SK-N-SH treated with all-trans-retinoic acid at 6 μM for 48 hours (cell line): Measurements from ENCODE around the gene BCKDHA.

ENCODE experiments used
- ATAC-seq: fragments of 200-7000 bp; cut with Tn5 transposase; 3 replicates; pipeline ENCODE4 v1.9.1; 2020; ENCODE audit warnings: mild to moderate bottlenecking, moderate library complexity
- ARNTL ChIP-seq: fragments of 450-650 bp; formaldehyde crosslinking; IDR thresholded peaks from 2 replicates; pipeline ENCODE4 v1.5.0; 2020; ENCODE audit warnings: low read depth, mild to moderate bottlenecking, moderate library complexity, borderline replicate concordance
- BACH2 ChIP-seq: fragments of 250-450 bp; sonication (Bioruptor Pico); IDR thresholded peaks from 2 replicates; pipeline ENCODE4 v1.9.0; 2021; ENCODE audit warnings: mild to moderate bottlenecking, borderline replicate concordance
- ESRRG ChIP-seq: fragments of 250-450 bp; sonication (Bioruptor Pico); IDR thresholded peaks from 2 replicates; pipeline ENCODE4 v1.6.1; 2021; ENCODE audit warnings: mild to moderate bottlenecking
- GLIS3 ChIP-seq: fragments of 250-450 bp; sonication (Bioruptor Pico); IDR thresholded peaks from 2 replicates; pipeline ENCODE4 v1.5.0; 2020; ENCODE audit warnings: mild to moderate bottlenecking, moderate library complexity
- ISL1 ChIP-seq: fragments of 250-450 bp; sonication (Bioruptor Pico); IDR thresholded peaks from 2 replicates; pipeline ENCODE4 v2.1.2; 2022; ENCODE audit warnings: mild to moderate bottlenecking, moderate library complexity
- PATZ1 ChIP-seq: fragments of 250-450 bp; sonication (Bioruptor Pico); IDR thresholded peaks from 2 replicates; pipeline ENCODE4 v1.8.0; 2020; ENCODE audit warnings: mild to moderate bottlenecking, moderate library complexity, borderline replicate concordance
- PPARA ChIP-seq: fragments of 250-450 bp; sonication (Bioruptor Pico); IDR thresholded peaks from 2 replicates; pipeline ENCODE4 v1.5.0; 2020; ENCODE audit warnings: mild to moderate bottlenecking, borderline replicate concordance
- RARB ChIP-seq: fragments of 250-450 bp; sonication (Bioruptor Pico); IDR thresholded peaks from 2 replicates; pipeline ENCODE4 v1.8.0; 2021; ENCODE audit warnings: mild to moderate bottlenecking, moderate library complexity
- TCF4 ChIP-seq: fragments of 250-450 bp; sonication (Bioruptor Pico); IDR thresholded peaks from 2 replicates; pipeline ENCODE4 v1.8.0; 2021; ENCODE audit warnings: mild to moderate bottlenecking, moderate library complexity, borderline replicate concordance
- TOX ChIP-seq: fragments of 250-450 bp; sonication (Bioruptor Pico); IDR thresholded peaks from 2 replicates; pipeline ENCODE4 v1.8.0; 2021; ENCODE audit warnings: mild to moderate bottlenecking, moderate library complexity, borderline replicate concordance
- TSHZ2 ChIP-seq: fragments of 250-450 bp; sonication (Bioruptor Pico); IDR thresholded peaks from 2 replicates; pipeline ENCODE4 v1.5.0; 2020; ENCODE audit warnings: mild to moderate bottlenecking, moderate library complexity
- ZFP3 ChIP-seq: fragments of 250-450 bp; sonication (Bioruptor Pico); IDR thresholded peaks from 2 replicates; pipeline ENCODE4 v1.5.0; 2020; ENCODE audit warnings: mild to moderate bottlenecking, moderate library complexity
- ZFP30 ChIP-seq: fragments of 450-650 bp; formaldehyde crosslinking; IDR thresholded peaks from 2 replicates; pipeline ENCODE4 v1.5.0; 2022; ENCODE audit warnings: mild to moderate bottlenecking, moderate library complexity
- ZNF565 ChIP-seq: fragments of 450-650 bp; formaldehyde crosslinking; conservative IDR thresholded peaks from 2 replicates; pipeline ENCODE4 v1.5.0; 2020; ENCODE audit warnings: low read depth, mild to moderate bottlenecking, moderate library complexity
- ZNF8 ChIP-seq: fragments of 450-650 bp; formaldehyde crosslinking; IDR thresholded peaks from 2 replicates; pipeline ENCODE4 v1.5.0; 2020; ENCODE audit warnings: mild to moderate bottlenecking, moderate library complexity
- TF ChIP-seq, protein P1 (sequence below): fragments of 250-450 bp; sonication (Bioruptor Pico); IDR thresholded peaks from 2 replicates; pipeline ENCODE4 v1.8.0; 2021; ENCODE audit warnings: low read depth, mild to moderate bottlenecking, moderate library complexity, borderline replicate concordance
- TF ChIP-seq, protein P2 (sequence below): fragments of 250-450 bp; sonication (Bioruptor Pico); IDR thresholded peaks from 2 replicates; pipeline ENCODE4 v1.5.1; 2021; ENCODE audit warnings: mild to moderate bottlenecking, moderate library complexity
- TF ChIP-seq, protein P3 (sequence below): fragments of 250-450 bp; sonication (Bioruptor Pico); IDR thresholded peaks from 2 replicates; pipeline ENCODE4 v1.5.1; 2020; ENCODE audit warnings: low read depth, mild to moderate bottlenecking, moderate library complexity

The BCKDHA gene

DNA sequence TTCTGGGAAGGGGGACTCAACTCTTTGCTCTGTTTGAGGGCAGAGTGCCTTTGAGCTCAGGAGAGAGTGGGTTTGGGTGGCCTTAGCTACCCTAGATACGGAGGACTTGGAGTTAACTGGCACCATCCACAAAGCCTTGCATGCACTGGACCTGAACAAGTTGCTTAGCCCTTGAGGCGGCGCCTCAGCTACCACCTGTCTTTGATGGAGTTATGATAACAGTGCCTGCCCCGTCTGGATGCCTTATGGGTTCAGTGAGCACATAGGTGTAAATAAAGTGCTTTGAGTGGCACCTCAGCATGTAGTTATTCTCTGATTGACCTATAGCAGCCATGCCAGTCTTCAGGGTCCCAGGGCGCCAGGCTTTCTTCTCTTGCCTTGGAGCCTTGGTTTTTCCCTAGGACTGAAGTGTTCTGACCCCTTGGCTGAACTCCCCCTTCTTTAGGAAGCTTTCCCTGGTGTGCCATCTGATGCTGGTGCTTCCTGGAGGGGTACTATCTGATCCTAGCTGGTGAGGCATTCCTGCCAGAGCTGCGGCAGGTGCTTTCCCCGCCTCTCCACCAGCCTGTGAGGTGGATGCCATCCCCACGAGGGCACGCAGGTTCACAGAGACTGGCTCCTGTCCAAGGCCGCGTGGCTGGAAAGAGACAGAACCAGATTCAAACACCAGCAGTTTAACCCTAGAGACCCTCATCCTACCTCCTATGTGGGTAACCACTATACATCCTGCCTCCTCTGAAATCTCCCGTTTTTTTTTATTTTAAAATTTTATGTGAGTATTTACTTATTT is 5.8 kb downstream of the BCKDHA start:
- TF ChIP-seq, protein P1, sequence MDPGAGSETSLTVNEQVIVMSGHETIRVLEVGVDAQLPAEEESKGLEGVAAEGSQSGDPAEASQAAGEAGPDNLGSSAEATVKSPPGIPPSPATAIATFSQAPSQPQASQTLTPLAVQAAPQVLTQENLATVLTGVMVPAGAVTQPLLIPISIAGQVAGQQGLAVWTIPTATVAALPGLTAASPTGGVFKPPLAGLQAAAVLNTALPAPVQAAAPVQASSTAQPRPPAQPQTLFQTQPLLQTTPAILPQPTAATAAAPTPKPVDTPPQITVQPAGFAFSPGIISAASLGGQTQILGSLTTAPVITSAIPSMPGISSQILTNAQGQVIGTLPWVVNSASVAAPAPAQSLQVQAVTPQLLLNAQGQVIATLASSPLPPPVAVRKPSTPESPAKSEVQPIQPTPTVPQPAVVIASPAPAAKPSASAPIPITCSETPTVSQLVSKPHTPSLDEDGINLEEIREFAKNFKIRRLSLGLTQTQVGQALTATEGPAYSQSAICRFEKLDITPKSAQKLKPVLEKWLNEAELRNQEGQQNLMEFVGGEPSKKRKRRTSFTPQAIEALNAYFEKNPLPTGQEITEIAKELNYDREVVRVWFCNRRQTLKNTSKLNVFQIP = no peak
- TF ChIP-seq ESRRG (CRISPR knock-in tag) (no peak), ZFP30 (CRISPR knock-in tag) (no peak), BACH2 (CRISPR knock-in tag) (no peak), PPARA (CRISPR knock-in tag) (no peak), TOX (CRISPR knock-in tag) (no peak), PATZ1 (CRISPR knock-in tag) (no peak), ZFP3 (no peak), TCF4 (CRISPR knock-in tag) (no peak), ARNTL (CRISPR knock-in tag) (no peak)
- TF ChIP-seq, protein P2, sequence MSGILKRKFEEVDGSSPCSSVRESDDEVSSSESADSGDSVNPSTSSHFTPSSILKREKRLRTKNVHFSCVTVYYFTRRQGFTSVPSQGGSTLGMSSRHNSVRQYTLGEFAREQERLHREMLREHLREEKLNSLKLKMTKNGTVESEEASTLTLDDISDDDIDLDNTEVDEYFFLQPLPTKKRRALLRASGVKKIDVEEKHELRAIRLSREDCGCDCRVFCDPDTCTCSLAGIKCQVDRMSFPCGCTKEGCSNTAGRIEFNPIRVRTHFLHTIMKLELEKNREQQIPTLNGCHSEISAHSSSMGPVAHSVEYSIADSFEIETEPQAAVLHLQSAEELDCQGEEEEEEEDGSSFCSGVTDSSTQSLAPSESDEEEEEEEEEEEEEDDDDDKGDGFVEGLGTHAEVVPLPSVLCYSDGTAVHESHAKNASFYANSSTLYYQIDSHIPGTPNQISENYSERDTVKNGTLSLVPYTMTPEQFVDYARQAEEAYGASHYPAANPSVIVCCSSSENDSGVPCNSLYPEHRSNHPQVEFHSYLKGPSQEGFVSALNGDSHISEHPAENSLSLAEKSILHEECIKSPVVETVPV (CRISPR knock-in tag) = no peak
- TF ChIP-seq, protein P3, sequence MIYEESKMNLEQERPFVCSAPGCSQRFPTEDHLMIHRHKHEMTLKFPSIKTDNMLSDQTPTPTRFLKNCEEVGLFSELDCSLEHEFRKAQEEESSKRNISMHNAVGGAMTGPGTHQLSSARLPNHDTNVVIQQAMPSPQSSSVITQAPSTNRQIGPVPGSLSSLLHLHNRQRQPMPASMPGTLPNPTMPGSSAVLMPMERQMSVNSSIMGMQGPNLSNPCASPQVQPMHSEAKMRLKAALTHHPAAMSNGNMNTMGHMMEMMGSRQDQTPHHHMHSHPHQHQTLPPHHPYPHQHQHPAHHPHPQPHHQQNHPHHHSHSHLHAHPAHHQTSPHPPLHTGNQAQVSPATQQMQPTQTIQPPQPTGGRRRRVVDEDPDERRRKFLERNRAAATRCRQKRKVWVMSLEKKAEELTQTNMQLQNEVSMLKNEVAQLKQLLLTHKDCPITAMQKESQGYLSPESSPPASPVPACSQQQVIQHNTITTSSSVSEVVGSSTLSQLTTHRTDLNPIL (CRISPR knock-in tag) = no peak
- no peak for ATAC-seq

DNA sequence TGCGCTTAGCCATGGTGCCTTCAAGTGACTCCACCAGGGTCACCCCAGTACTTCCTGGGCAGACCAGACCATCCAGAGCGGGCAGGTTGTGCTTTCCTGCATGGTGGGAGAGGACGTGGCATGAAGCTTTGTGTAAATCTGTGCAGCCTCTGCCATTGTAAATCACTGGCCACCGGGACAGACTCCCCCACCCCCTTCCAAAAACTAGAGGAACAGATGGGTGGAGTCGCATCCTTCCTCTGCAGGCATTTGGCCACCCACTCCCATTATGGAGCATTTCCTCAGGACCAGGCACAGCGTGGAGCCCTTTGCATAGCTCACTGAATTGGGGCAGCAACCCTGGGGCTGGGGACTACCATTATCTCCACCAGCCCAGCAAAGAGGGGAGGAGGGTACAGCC is 8.2 kb downstream of the BCKDHA start:
- ATAC-seq = no peak

GRCh38 chr19:41407271-41407670 is 9.7 kb downstream of the BCKDHA start:
- no peak for ATAC-seq
- TF ChIP-seq ZNF565 (CRISPR knock-in tag) = no peak
- TF ChIP-seq ZNF8 (CRISPR knock-in tag) = no peak
- no peak for TF ChIP-seq TCF4 (CRISPR knock-in tag)
- no peak for TF ChIP-seq BACH2 (CRISPR knock-in tag)
- TF ChIP-seq ISL1 = no peak
- TF ChIP-seq ESRRG (CRISPR knock-in tag) = no peak
- no peak for TF ChIP-seq PATZ1 (CRISPR knock-in tag)
- TF ChIP-seq ZFP3 = no peak
- TF ChIP-seq ARNTL (CRISPR knock-in tag) = no peak
- TF ChIP-seq, protein P1 = no peak

More for the DNA sequence above, 8.2 kb downstream of the BCKDHA start:
- no peak for TF ChIP-seq GLIS3 (CRISPR knock-in tag)
- no peak for TF ChIP-seq RARB (CRISPR knock-in tag)
- TF ChIP-seq ZFP3 = no peak
- TF ChIP-seq ZNF565 (CRISPR knock-in tag) = no peak
- no peak for TF ChIP-seq TSHZ2 (CRISPR knock-in tag)
